K562 (cell line): ENCODE results near the gene ZSCAN22. TPM values are rescaled to one million over a fixed set of nuclear protein-coding genes. Genes with fewer than 3 reads are reported as not detected.
A peak's percentile ranks its signal among the peaks of the same experiment; 100 is the strongest.

ENCODE experiments used
- CBFB ChIP-seq: sonication (generic); formaldehyde crosslinking; IDR thresholded peaks from 2 replicates; pipeline ENCODE4 v1.4.0; 2020; ENCODE audit warnings: mild to moderate bottlenecking, missing genetic modification reagents
- FOXK1 ChIP-seq: sonication (generic); formaldehyde crosslinking; IDR thresholded peaks from 2 replicates; pipeline ENCODE4 v1.8.0; 2022; ENCODE audit warnings: missing genetic modification reagents, mild to moderate bottlenecking, borderline replicate concordance
- GABPA ChIP-seq: fragments of 200-800 bp; sonication (Bioruptor generic); conservative IDR thresholded peaks from 2 replicates; pipeline ENCODE4 v1.6.1; 2016; ENCODE audit warnings: low read depth, missing genetic modification characterization, missing compliant biosample characterization
- HDAC6 ChIP-seq: IDR thresholded peaks from 2 replicates; pipeline ENCODE4 v1.6.1; 2012; ENCODE audit warnings: low read depth, mild to moderate bottlenecking, control low read depth, inconsistent platforms, low read length, moderate library complexity
- JUN ChIP-seq, 2 experiments: sonication (generic) in 1 of 2; formaldehyde crosslinking in 1 of 2; IDR thresholded peaks; 2 replicates each; pipeline versions ENCODE4 v1.6.1 to v1.8.0; 2012 to 2022; ENCODE audit warnings: borderline replicate concordance in 2 of 2, mild to moderate bottlenecking in 2 of 2, improper control_type of control experiment in 1 of 2, low read depth in 1 of 2, low read length in 1 of 2, missing genetic modification reagents in 1 of 2
- KDM2B ChIP-seq: fragments of 250-450 bp; sonication (Bioruptor Pico); IDR thresholded peaks from 2 replicates; pipeline ENCODE4 v1.8.0; 2021; ENCODE audit warnings: mild to moderate bottlenecking, moderate library complexity
- MTA2 ChIP-seq: fragments of 450-650 bp; IDR thresholded peaks from 2 replicates; pipeline ENCODE4 v1.6.1; 2016; ENCODE audit warnings: low read depth
- MTF1 ChIP-seq: fragments of 250-450 bp; sonication (Bioruptor Pico); IDR thresholded peaks from 2 replicates; pipeline ENCODE4 v1.9.0; 2021; ENCODE audit warnings: moderate library complexity, mild to moderate bottlenecking, inconsistent platforms, borderline replicate concordance
- MYBL2 ChIP-seq, 2 experiments: fragments of 450-650 bp in 1 of 2; sonication (generic) in 1 of 2; formaldehyde crosslinking in 1 of 2; IDR thresholded peaks; 2 replicates each; pipeline versions ENCODE4 v1.6.1 to v1.8.1; 2017 to 2022; ENCODE audit warnings: borderline replicate concordance in 1 of 2, inconsistent platforms in 1 of 2, low read depth in 1 of 2, mild to moderate bottlenecking in 1 of 2, missing genetic modification reagents in 1 of 2, moderate library complexity in 1 of 2
- PHF8 ChIP-seq: fragments of 200-600 bp; sonication (generic); IDR thresholded peaks from 2 replicates; pipeline ENCODE4 v1.6.1; 2012; ENCODE audit warnings: mixed run types, mild to moderate bottlenecking, inconsistent platforms, low read length, moderate library complexity, borderline replicate concordance
- POLR2A ChIP-seq: fragments of 450-650 bp; conservative IDR thresholded peaks from 2 replicates; pipeline ENCODE4 v1.6.1; 2016
- TCF3 ChIP-seq: sonication (generic); formaldehyde crosslinking; IDR thresholded peaks from 2 replicates; pipeline ENCODE4 v1.4.0; 2020; ENCODE audit warnings: mild to moderate bottlenecking, missing genetic modification reagents
- U2AF2 ChIP-seq: fragments of 200-400 bp; formaldehyde crosslinking; optimal IDR thresholded peaks from 2 replicates; pipeline ENCODE3; 2017; ENCODE audit warnings: low read depth, mild to moderate bottlenecking, low read length
- ZFP36 ChIP-seq: fragments of 150-350 bp; IDR thresholded peaks from 2 replicates; pipeline ENCODE4 v1.6.1; 2018; ENCODE audit warnings: low read length, low read depth; ENCODE audit not compliant: partially characterized antibody
- ZNF408 ChIP-seq: fragments of 250-450 bp; sonication (Bioruptor Pico); IDR thresholded peaks from 2 replicates; pipeline ENCODE4 v1.4.0; 2020; ENCODE audit warnings: low read depth, mild to moderate bottlenecking, moderate library complexity
- ZNF445 ChIP-seq: fragments of 250-450 bp; sonication (Bioruptor Pico); IDR thresholded peaks from 2 replicates; pipeline ENCODE4 v1.4.0; 2020; ENCODE audit warnings: low read depth, mild to moderate bottlenecking, moderate library complexity
- ZNF764 ChIP-seq: fragments of 250-450 bp; sonication (Bioruptor Pico); IDR thresholded peaks from 2 replicates; pipeline ENCODE4 v1.4.0; 2020; ENCODE audit warnings: low read depth, mild to moderate bottlenecking, moderate library complexity
- polyA plus RNA-seq, 8 experiments: library from polyadenylated mRNA; depleted of rRNA in 4 of 8; stranded (reverse) in 5 of 8; unstranded in 3 of 8; fragments of >200 nt; fragmentation: Nextera tagmentation in 2 of 8; fragmentation: Illumina TruSeq in 1 of 8; extraction: Ambion mirVana in 2 of 8; extraction: Trizol in 1 of 8; gene quantifications; 2 replicates each; pipeline versions ENCODE4 v1.2.1 to v1.2.3, GENCODE V29; 2011 to 2014; ENCODE audit warnings: inconsistent platforms in 1 of 8, missing spikeins in 1 of 8
- total RNA-seq, 7 experiments: library from RNA; depleted of rRNA in 6 of 7; stranded (reverse); fragments of >200 nt in 6 of 7; fragmentation: Illumina TruSeq in 2 of 7; extraction: Trizol in 2 of 7; gene quantifications; 2 replicates each; pipeline versions ENCODE4 v1.2.1 to v1.2.3, GENCODE V29; 2011 to 2021; ENCODE audit warnings: low replicate concordance in 1 of 7
- TF ChIP-seq, protein P1 (sequence below): fragments of 450-650 bp; formaldehyde crosslinking; IDR thresholded peaks from 2 replicates; pipeline ENCODE4 v1.4.0; 2022; ENCODE audit warnings: mild to moderate bottlenecking, moderate library complexity
- TF ChIP-seq, protein P2 (sequence below): fragments of 250-450 bp; sonication (Bioruptor Pico); IDR thresholded peaks from 2 replicates; pipeline ENCODE4 v1.4.0; 2020; ENCODE audit warnings: mild to moderate bottlenecking, moderate library complexity

Gene ZSCAN22
- total and polyA plus RNA-seq, 9 of the 15 experiments (the other 6 are each of a cell fraction or from before 2014, with no cell fraction given) = 0.98 to 5.3 (median 3.0) TPM

DNA sequence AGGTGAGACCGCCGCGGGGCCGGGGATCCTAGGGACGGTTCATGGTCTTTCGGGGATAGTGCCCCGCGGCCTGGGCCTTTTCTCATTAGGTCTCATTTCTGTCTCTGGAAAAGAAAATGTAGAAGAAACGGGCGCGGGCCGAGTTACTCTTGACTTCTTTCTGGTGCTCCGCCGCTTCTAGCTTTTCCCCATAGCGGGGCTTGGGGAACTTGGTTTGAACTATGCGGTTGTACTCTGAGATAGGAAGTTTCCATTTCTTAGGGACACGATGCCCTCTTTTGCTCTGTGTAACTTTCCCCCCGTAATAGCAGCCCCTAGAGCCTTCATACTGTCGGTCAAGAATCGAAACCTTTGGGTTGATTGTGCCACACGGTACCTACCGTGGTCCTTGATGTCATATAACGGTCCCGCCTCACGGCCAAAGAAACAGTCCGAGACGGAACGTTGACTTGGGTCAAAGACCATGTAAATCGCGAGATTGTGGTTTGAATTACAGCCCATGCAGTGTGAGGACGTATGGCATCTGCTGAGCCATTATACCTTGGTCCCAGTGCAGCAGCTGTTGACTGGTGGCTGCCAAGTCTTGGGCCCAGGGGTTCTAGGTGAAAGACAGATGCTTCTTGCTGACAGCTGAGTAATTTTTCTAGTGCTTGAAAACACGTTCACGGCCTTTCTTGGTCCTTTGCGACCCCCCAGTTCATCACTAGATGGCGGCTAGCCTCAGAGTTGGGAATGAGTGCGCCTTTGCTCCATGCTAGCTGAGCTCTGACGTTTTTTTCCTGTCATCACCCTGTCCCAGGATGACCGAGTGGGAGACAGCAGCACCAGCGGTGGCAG is 60.8 kb downstream of the ZSCAN22 start (continued):
- TF ChIP-seq, protein P1, sequence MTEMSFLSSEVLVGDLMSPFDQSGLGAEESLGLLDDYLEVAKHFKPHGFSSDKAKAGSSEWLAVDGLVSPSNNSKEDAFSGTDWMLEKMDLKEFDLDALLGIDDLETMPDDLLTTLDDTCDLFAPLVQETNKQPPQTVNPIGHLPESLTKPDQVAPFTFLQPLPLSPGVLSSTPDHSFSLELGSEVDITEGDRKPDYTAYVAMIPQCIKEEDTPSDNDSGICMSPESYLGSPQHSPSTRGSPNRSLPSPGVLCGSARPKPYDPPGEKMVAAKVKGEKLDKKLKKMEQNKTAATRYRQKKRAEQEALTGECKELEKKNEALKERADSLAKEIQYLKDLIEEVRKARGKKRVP (CRISPR knock-in tag) = no peak
- TF ChIP-seq MYBL2 (IDR thresholded peaks at IDR 0.05; ENCODE audit: low read depth) (no peak), MYBL2 (CRISPR knock-in tag; IDR thresholded peaks at IDR 0.05; ENCODE audit: borderline replicate concordance) (no peak), CBFB (CRISPR knock-in tag) (no peak; the same call in 1 of the 2 replicates), KDM2B (CRISPR knock-in tag) (no peak), TCF3 (0 out of 2 replicates have a peak, but pooled peaks have one; percentile 3), ZNF764 (no peak), FOXK1 (CRISPR knock-in tag) (no peak), ZNF408 (CRISPR knock-in tag) (no peak), JUN (IDR thresholded peaks at IDR 0.05; ENCODE audit: borderline replicate concordance, low read depth, low read length) (no peak), JUN (CRISPR knock-in tag; IDR thresholded peaks at IDR 0.05; ENCODE audit: borderline replicate concordance) (no peak), GABPA (tag) (peak; percentile 89), ZFP36 (no peak), MTF1 (CRISPR knock-in tag) (no peak), HDAC6 (no peak), U2AF2 (no peak), POLR2A (no peak), MTA2 (no peak), ZNF445 (no peak), PHF8 (peak; percentile 66)
- TF ChIP-seq, protein P2, sequence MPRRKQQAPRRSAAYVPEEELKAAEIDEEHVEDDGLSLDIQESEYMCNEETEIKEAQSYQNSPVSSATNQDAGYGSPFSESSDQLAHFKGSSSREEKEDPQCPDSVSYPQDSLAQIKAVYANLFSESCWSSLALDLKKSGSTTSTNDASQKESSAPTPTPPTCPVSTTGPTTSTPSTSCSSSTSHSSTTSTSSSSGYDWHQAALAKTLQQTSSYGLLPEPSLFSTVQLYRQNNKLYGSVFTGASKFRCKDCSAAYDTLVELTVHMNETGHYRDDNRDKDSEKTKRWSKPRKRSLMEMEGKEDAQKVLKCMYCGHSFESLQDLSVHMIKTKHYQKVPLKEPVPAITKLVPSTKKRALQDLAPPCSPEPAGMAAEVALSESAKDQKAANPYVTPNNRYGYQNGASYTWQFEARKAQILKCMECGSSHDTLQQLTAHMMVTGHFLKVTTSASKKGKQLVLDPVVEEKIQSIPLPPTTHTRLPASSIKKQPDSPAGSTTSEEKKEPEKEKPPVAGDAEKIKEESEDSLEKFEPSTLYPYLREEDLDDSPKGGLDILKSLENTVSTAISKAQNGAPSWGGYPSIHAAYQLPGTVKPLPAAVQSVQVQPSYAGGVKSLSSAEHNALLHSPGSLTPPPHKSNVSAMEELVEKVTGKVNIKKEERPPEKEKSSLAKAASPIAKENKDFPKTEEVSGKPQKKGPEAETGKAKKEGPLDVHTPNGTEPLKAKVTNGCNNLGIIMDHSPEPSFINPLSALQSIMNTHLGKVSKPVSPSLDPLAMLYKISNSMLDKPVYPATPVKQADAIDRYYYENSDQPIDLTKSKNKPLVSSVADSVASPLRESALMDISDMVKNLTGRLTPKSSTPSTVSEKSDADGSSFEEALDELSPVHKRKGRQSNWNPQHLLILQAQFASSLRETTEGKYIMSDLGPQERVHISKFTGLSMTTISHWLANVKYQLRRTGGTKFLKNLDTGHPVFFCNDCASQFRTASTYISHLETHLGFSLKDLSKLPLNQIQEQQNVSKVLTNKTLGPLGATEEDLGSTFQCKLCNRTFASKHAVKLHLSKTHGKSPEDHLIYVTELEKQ (CRISPR knock-in tag) = no peak
